Measurements from ENCODE around the gene SEPTIN10. TPM values are rescaled to one million over a fixed set of nuclear protein-coding genes. Genes with fewer than 3 reads are reported as not detected.

The SEPTIN10 gene
- total and polyA plus RNA-seq, 4 donors: 30.2 to 117 (median 48.3) TPM

- Histone ChIP-seq H3K4me1 (ENCODE audit: control insufficient read depth in 5 of 5, insufficient read depth in 5 of 5, low read length in 5 of 5) (peaks cover 0 to 11% (median 0%) of the 10 kb centered on the region in 5 donors), H3K27me3 (ENCODE audit: control insufficient read depth in 3 of 3, insufficient read depth in 3 of 3, low read length in 2 of 3) (no peaks in the 10 kb centered on the region), H3K9me3 (ENCODE audit: control insufficient read depth in 4 of 4, insufficient read depth in 3 of 4, low read length in 3 of 4) (no peaks in the 10 kb centered on the region), H3K9ac (ENCODE audit: insufficient read depth in 1 of 2, low read length in 2 of 2) (no peak overlapping the region), H3K36me3 (ENCODE audit: control insufficient read depth in 4 of 4, insufficient read depth in 4 of 4, low read length in 4 of 4) (no peaks in the 10 kb centered on the region), H3K4me3 (no peak overlapping the region), H3K27ac (ENCODE audit: low read depth in 1 of 2, low read length in 1 of 2) (no peak overlapping the region)
- 70 to 74% methylated on average over 4 of the region's 4 CpGs for WGBS, 2 donors
- DNase-seq (no peak), ATAC-seq (ENCODE audit: insufficient read depth, low FRiP score) (no peak)
- no peak for TF ChIP-seq CTCF (IDR thresholded peaks at IDR 0.05; ENCODE audit: control extremely low read depth, extremely low read depth)
Observed at GRCh38 chr2:109525836-109526235, 87.9 kb downstream of the SEPTIN10 start.

GRCh38 chr2:109523536-109524361 lies 90.0 kb downstream of the SEPTIN10 start:
- H3K27ac ChIP-seq (ENCODE audit: low read depth in 1 of 2, low read length in 1 of 2): no peak overlapping the region
- H3K4me3 ChIP-seq: no peak overlapping the region
- no peak for DNase-seq
- H3K4me1 ChIP-seq (ENCODE audit: control insufficient read depth in 5 of 5, insufficient read depth in 5 of 5, low read length in 5 of 5): no peaks in the 10 kb centered on the region
- ATAC-seq (ENCODE audit: insufficient read depth, low FRiP score): no peak
- no peaks in the 10 kb centered on the region for H3K36me3 ChIP-seq (ENCODE audit: control insufficient read depth in 4 of 4, insufficient read depth in 4 of 4, low read length in 4 of 4)
- no peak for TF ChIP-seq CTCF (IDR thresholded peaks at IDR 0.05; ENCODE audit: control extremely low read depth, extremely low read depth)
- no peaks in the 10 kb centered on the region for H3K9me3 ChIP-seq (ENCODE audit: control insufficient read depth in 4 of 4, insufficient read depth in 3 of 4, low read length in 3 of 4)
- H3K27me3 ChIP-seq (ENCODE audit: control insufficient read depth in 3 of 3, insufficient read depth in 3 of 3, low read length in 2 of 3): no peaks in the 10 kb centered on the region
- 86 to 88% methylated on average over 13 of the region's 13 CpGs for WGBS, 2 donors
- H3K9ac ChIP-seq (ENCODE audit: insufficient read depth in 1 of 2, low read length in 2 of 2): no peak overlapping the region

GRCh38 chr2:109523121-109523520 lies 90.6 kb downstream of the SEPTIN10 start:
- TF ChIP-seq CTCF (IDR thresholded peaks at IDR 0.05; ENCODE audit: control extremely low read depth, extremely low read depth): no peak
- H3K27me3 ChIP-seq (ENCODE audit: control insufficient read depth in 3 of 3, insufficient read depth in 3 of 3, low read length in 2 of 3): no peaks in the 10 kb centered on the region
- 75 to 80% methylated on average over 6 of the region's 6 CpGs for WGBS, 2 donors
- H3K36me3 ChIP-seq (ENCODE audit: control insufficient read depth in 4 of 4, insufficient read depth in 4 of 4, low read length in 4 of 4): no peaks in the 10 kb centered on the region
- no peak for ATAC-seq (ENCODE audit: insufficient read depth, low FRiP score)
- H3K27ac ChIP-seq (ENCODE audit: low read depth in 1 of 2, low read length in 1 of 2): no peak overlapping the region
- H3K4me1 ChIP-seq (ENCODE audit: control insufficient read depth in 5 of 5, insufficient read depth in 5 of 5, low read length in 5 of 5): no peaks in the 10 kb centered on the region
- no peak for DNase-seq
- no peaks in the 10 kb centered on the region for H3K9me3 ChIP-seq (ENCODE audit: control insufficient read depth in 4 of 4, insufficient read depth in 3 of 4, low read length in 3 of 4)
- no peak overlapping the region for H3K4me3 ChIP-seq
- H3K9ac ChIP-seq (ENCODE audit: insufficient read depth in 1 of 2, low read length in 2 of 2): no peak overlapping the region

- H3K27me3 ChIP-seq (ENCODE audit: control insufficient read depth in 3 of 3, insufficient read depth in 3 of 3, low read length in 2 of 3): no peaks in the 10 kb centered on the region
- H3K4me1 ChIP-seq (ENCODE audit: control insufficient read depth in 5 of 5, insufficient read depth in 5 of 5, low read length in 5 of 5): no peaks in the 10 kb centered on the region
- H3K4me3 ChIP-seq: no peak overlapping the region
- H3K27ac ChIP-seq (ENCODE audit: low read depth in 1 of 2, low read length in 1 of 2): no peak overlapping the region
- ATAC-seq (ENCODE audit: insufficient read depth, low FRiP score) (no peak), DNase-seq (no peak)
- no peaks in the 10 kb centered on the region for H3K9me3 ChIP-seq (ENCODE audit: control insufficient read depth in 4 of 4, insufficient read depth in 3 of 4, low read length in 3 of 4)
- no peak for TF ChIP-seq CTCF (IDR thresholded peaks at IDR 0.05; ENCODE audit: control extremely low read depth, extremely low read depth)
- no peak overlapping the region for H3K9ac ChIP-seq (ENCODE audit: insufficient read depth in 1 of 2, low read length in 2 of 2)
- WGBS, 2 donors: 90 to 93% methylated on average over 7 of the region's 7 CpGs
- no peaks in the 10 kb centered on the region for H3K36me3 ChIP-seq (ENCODE audit: control insufficient read depth in 4 of 4, insufficient read depth in 4 of 4, low read length in 4 of 4)
Observed at GRCh38 chr2:109522063-109522374, 91.7 kb downstream of the SEPTIN10 start.

Measured in lung (tissue), 12 donors.